OCI-LY7 (cell line): ENCODE data around the gene ZNF283. TPM values are rescaled to one million over a fixed set of nuclear protein-coding genes. Genes with fewer than 3 reads are reported as not detected.

Experiments
- Bru-seq: library from RNA; stranded (reverse); fragments of 400-500 nt; gene quantifications from one replicate; lab custom pipeline; 2021; lab: Mats Ljungman, UMichigan
- BruChase-seq, 2 experiments: library from RNA; stranded (reverse); fragments of 400-500 nt; gene quantifications; one replicate each; lab custom pipeline; 2021; lab: Mats Ljungman, UMichigan
- BruUV-seq: library from RNA; stranded (reverse); fragments of 400-500 nt; replicated peaks from 2 replicates; lab custom pipeline; 2021; lab: Mats Ljungman, UMichigan
- CTCF ChIA-PET: fragments of 300-600 bp; sonication (Branson Sonifier 250); formaldehyde crosslinking; loops from one replicate; lab custom pipeline; 2022; ENCODE audit warnings: antibody characterized with exemption; ENCODE audit not compliant: unreplicated experiment; lab: Charles Lee
- POLR2A ChIA-PET: fragments of 300-600 bp; sonication (Branson Sonifier 250); formaldehyde crosslinking; loops from one replicate; lab custom pipeline; 2022; ENCODE audit warnings: antibody characterized with exemption; lab: Charles Lee
- DNase-seq: peaks from one replicate; pipeline ENCODE4 v3.0.0-alpha.2; 2015; ENCODE audit warnings: low spot score
- H2AFZ ChIP-seq: fragments of 200-600 bp; sonication (generic), shearing (Covaris generic); 2 replicates; pipeline ENCODE4 v1.6.1; 2014; ENCODE audit warnings: mild to moderate bottlenecking, antibody characterized with exemption, low read length, moderate library complexity
- H3K27ac ChIP-seq: fragments of 200-600 bp; sonication (generic); 2 replicates; pipeline ENCODE4 v1.5.1; 2014; ENCODE audit warnings: mixed run types, low read depth, mild to moderate bottlenecking, moderate library complexity, low read length, inconsistent platforms; ENCODE audit not compliant: poor library complexity, severe bottlenecking
- H3K36me3 ChIP-seq: fragments of 200-600 bp; sonication (generic); 2 replicates; pipeline ENCODE4 v1.6.1; 2014; ENCODE audit warnings: mild to moderate bottlenecking, antibody characterized with exemption, low read length, moderate library complexity, mixed read lengths; ENCODE audit not compliant: insufficient read depth
- H3K4me1 ChIP-seq: fragments of 200-600 bp; sonication (generic); 2 replicates; pipeline ENCODE4 v1.5.1; 2014; ENCODE audit warnings: mild to moderate bottlenecking, low read length; ENCODE audit not compliant: insufficient read depth, poor library complexity, severe bottlenecking
- H3K4me2 ChIP-seq: fragments of 200-600 bp; sonication (generic); 2 replicates; pipeline ENCODE4 v1.6.1; 2014; ENCODE audit warnings: mild to moderate bottlenecking, low read length
- H3K4me3 ChIP-seq: fragments of 200-600 bp; sonication (generic); 2 replicates; pipeline ENCODE4 v1.5.1; 2014; ENCODE audit warnings: mild to moderate bottlenecking, low read depth, low read length; ENCODE audit not compliant: poor library complexity, severe bottlenecking
- H3K79me2 ChIP-seq: fragments of 200-600 bp; sonication (generic); 2 replicates; pipeline ENCODE4 v1.6.1; 2016; ENCODE audit warnings: low read depth, mild to moderate bottlenecking, low read length, moderate library complexity, mixed read lengths; ENCODE audit not compliant: insufficient read depth
- H3K9me2 ChIP-seq: fragments of 200-600 bp; sonication (generic); 2 replicates; pipeline ENCODE4 v1.6.1; 2016; ENCODE audit warnings: mild to moderate bottlenecking, low read length, mixed read lengths; ENCODE audit not compliant: insufficient read depth
- H3K9me3 ChIP-seq: fragments of 200-600 bp; sonication (generic); 2 replicates; pipeline ENCODE4 v1.6.1; 2014; ENCODE audit warnings: mild to moderate bottlenecking, mixed run types, low read length, mixed read lengths
- H4K20me1 ChIP-seq: fragments of 200-600 bp; sonication (generic); 2 replicates; pipeline ENCODE4 v1.6.1; 2014; ENCODE audit warnings: mild to moderate bottlenecking, antibody characterized with exemption, low read length, moderate library complexity, mixed read lengths; ENCODE audit not compliant: insufficient read depth
- CTCF ChIP-seq: fragments of 200-600 bp; sonication (generic); conservative IDR thresholded peaks from 2 replicates; pipeline ENCODE4 v1.5.1; 2014; ENCODE audit warnings: mild to moderate bottlenecking, antibody characterized with exemption, low read length, moderate library complexity, mixed read lengths
- EZH2phosphoT487 ChIP-seq: fragments of 200-600 bp; sonication (generic); IDR thresholded peaks from 2 replicates; pipeline ENCODE4 v1.6.1; 2018; ENCODE audit warnings: low read depth, borderline replicate concordance, mild to moderate bottlenecking, mixed run types, antibody characterized with exemption, low read length, moderate library complexity, mixed read lengths
- intact Hi-C: fragments of 100-400 bp; cut with micrococcal nuclease; formaldehyde crosslinking; loops from one replicate; pipeline ENCODE4 v1.10.0; 2022; ENCODE audit not compliant: unreplicated experiment
- long read RNA-seq: library from polyadenylated mRNA; stranded (forward); transcript quantifications from one replicate; pipeline ENCODE4 v2.0.0, GENCODE V29; 2022
- total RNA-seq, 2 experiments: library from RNA; depleted of rRNA in 1 of 2; stranded (reverse); fragments of >200 nt in 1 of 2; shearing (Covaris generic) in 1 of 2; gene quantifications; 2 replicates each; pipeline ENCODE4 v1.2.3, GENCODE V29; 2014 to 2022

Gene ZNF283
- total RNA-seq (2014; rRNA removed; shearing (Covaris generic)) (4.3 and 4.8 TPM in 2 replicates), total RNA-seq (2022) (1.9 and 2.8 TPM in 2 replicates), Bru-seq, nascent RNA (percentile 38 among the genes with signal in this experiment), BruChase-seq, experiment 1, labeled RNA remaining after a 6-hour chase (percentile 33 among the genes with signal in this experiment), BruChase-seq, experiment 2, labeled RNA remaining after a 2-hour chase (percentile 42 among the genes with signal in this experiment)
- long read RNA-seq, partial matches to known transcripts, result 0 of 3 reads
- long read RNA-seq, other reads (novel, unspliced or antisense), result 3 of 3 reads

- Histone ChIP-seq H3K27ac (no peak within 1 kb of the TSS), H3K4me1 (peaks cover 4% of the 10 kb centered on the region), H3K9me3 (peaks cover 6% of the 10 kb centered on the region; the same call in 1 of the 2 replicates), H3K79me2 (no peaks in the 10 kb centered on the region), H3K9me2 (no peaks in the 10 kb centered on the region), H3K4me3 (peak within 1 kb of the TSS; percentile 66), H3K36me3 (no peaks in the 10 kb centered on the region), H4K20me1 (no peaks in the 10 kb centered on the region), H2AFZ (peak within 1 kb of the TSS; percentile 89), H3K4me2 (peak within 1 kb of the TSS; percentile 61)
- DNase-seq, result peak; percentile 76
- no TSS peak for BruUV-seq
- intact Hi-C loops, result no loop called here
- TF ChIP-seq CTCF (no peak), EZH2phosphoT487 (no peak)
- ChIA-PET CTCF (no interaction called here), POLR2A (no interaction called here)
Measured at GRCh38 chr19:43826787-43827754, at the start of gene ZNF283. Gene ZNF283, plus strand, starts transcription at chr19:43827321. Its CDS starts 6,184 bp downstream, at chr19:43833505.

- intact Hi-C loops, result loop anchor here (1.0 kb wide), 1 partner anchor 13 kb away; no protein-coding TSS in a partner anchor
- H3K4me2 ChIP-seq, result peak overlapping the region; percentile 91
- H3K4me1 ChIP-seq, result peaks cover 74% of the 10 kb centered on the region
- no peak overlapping the region for H2AFZ ChIP-seq
- ChIA-PET CTCF (interaction anchor here (0.9 to 2.6 kb wide), 2 partner anchors 13 to 23 kb away, joined by 3 to 18 read pairs; no protein-coding TSS in a partner anchor), POLR2A (interaction anchor here (1.0 to 6.7 kb wide), 4 partner anchors 14 to 24 kb away, joined by 4 to 49 read pairs (median 20); partner anchors contain the start of gene SMG9)
- peaks cover 41% of the 10 kb centered on the region for H3K79me2 ChIP-seq
- peak; percentile 82 for DNase-seq
- H3K27ac ChIP-seq, result peak overlapping the region; percentile 91
- H3K36me3 ChIP-seq, result peaks cover 24% of the 10 kb centered on the region
- H3K9me3 ChIP-seq, result no peaks in the 10 kb centered on the region
- peak overlapping the region; percentile 78 for H3K4me3 ChIP-seq
- H3K9me2 ChIP-seq, result no peaks in the 10 kb centered on the region
- TF ChIP-seq EZH2phosphoT487 (no peak), CTCF (no peak)
- H4K20me1 ChIP-seq, result no peaks in the 10 kb centered on the region
- no TSS peak for BruUV-seq
Measured at GRCh38 chr19:43778651-43779050, 48.5 kb upstream of the ZNF283 start.
